DND-41 (cell line): Measurements from ENCODE around the gene MVD.
A peak's percentile ranks its signal among the peaks of the same experiment; 100 is the strongest.

Source experiments
- CTCF ChIP-seq: IDR thresholded peaks from 2 replicates; pipeline ENCODE4 v1.5.1; 2012; ENCODE audit warnings: borderline replicate concordance, low read length, moderate library complexity, mild to moderate bottlenecking; ENCODE audit not compliant: poor library complexity, severe bottlenecking; ENCODE audit errors: extremely low read depth
- EZH2 ChIP-seq: IDR thresholded peaks from 3 replicates; pipeline ENCODE4 v1.6.1; 2012; ENCODE audit warnings: borderline replicate concordance, low read depth, mild to moderate bottlenecking, moderate library complexity, low read length, inconsistent platforms; ENCODE audit not compliant: severe bottlenecking

- peak; percentile 28 for TF ChIP-seq CTCF
- TF ChIP-seq EZH2, result no peak
Observed at GRCh38 chr16:88662843-88663606, at the start of gene MVD.
